Uterus (tissue), 4 donors: ENCODE data around the gene WDPCP. TPM values are rescaled to one million over a fixed set of nuclear protein-coding genes. Genes with fewer than 3 reads are reported as not detected.

Experiments
- DNase-seq, 2 donors: peaks; one replicate each; pipeline ENCODE4 v3.0.0-alpha.2; 2019 to 2020
- H3K27ac ChIP-seq, 2 donors: fragments of 200-600 bp; sonication (generic); 1 replicate in 1 of 2; 2 replicates in 1 of 2; pipeline ENCODE4 v1.5.1; 2016 to 2018
- H3K27me3 ChIP-seq, 2 donors: fragments of 200-600 bp; sonication (generic); one replicate each; pipeline ENCODE4 v1.5.1; 2018 to 2019; ENCODE audit warnings: control low read depth in 1 of 2
- H3K36me3 ChIP-seq, 2 donors: fragments of 200-600 bp; sonication (generic); one replicate each; pipeline ENCODE4 v1.5.1; 2019; ENCODE audit warnings: control low read depth in 1 of 2
- H3K4me1 ChIP-seq, 2 donors: fragments of 200-600 bp; sonication (generic); one replicate each; pipeline ENCODE4 v1.5.1; 2018 to 2019; ENCODE audit warnings: control low read depth in 1 of 2
- H3K4me3 ChIP-seq, 2 donors: fragments of 200-600 bp; sonication (generic); 1 replicate in 1 of 2; 2 replicates in 1 of 2; pipeline ENCODE4 v1.5.1; 2018 to 2019; ENCODE audit warnings: mild to moderate bottlenecking in 1 of 2
- H3K9me3 ChIP-seq, 2 donors: fragments of 200-600 bp; sonication (generic); one replicate each; pipeline ENCODE4 v1.5.1; 2019; ENCODE audit warnings: control low read depth in 1 of 2
- POLR2A ChIP-seq, 2 donors: fragments of 450-650 bp; IDR thresholded peaks; one replicate each; pipeline ENCODE4 v1.6.1; 2016; ENCODE audit warnings: antibody characterized with exemption in 2 of 2, mild to moderate bottlenecking in 1 of 2, moderate library complexity in 1 of 2
- intact Hi-C: fragments of 100-400 bp; cut with DNase I; formaldehyde crosslinking; loops from one replicate; pipeline ENCODE4 v1.15.1; 2023; ENCODE audit warnings: low total_unique reads
- total RNA-seq, 4 donors: library from RNA; depleted of rRNA in 3 of 4; stranded (reverse); fragments of >200 nt in 3 of 4; gene quantifications; one replicate each; pipeline versions ENCODE4 v1.1.0 to v1.2.4, GENCODE V29; 2014 to 2023
- TF ChIP-seq, protein P1 (sequence below), 4 experiments: fragments of 200-600 bp in 2 of 4; fragments of 450-650 bp in 2 of 4; sonication (generic) in 2 of 4; IDR thresholded peaks; one replicate each; pipeline ENCODE4 v1.5.1; 2016 to 2019; ENCODE audit warnings: antibody characterized with exemption in 4 of 4, mild to moderate bottlenecking in 2 of 4, moderate library complexity in 1 of 4
- donor health status: DM: yes; HTN: yes; CAD: no.

WDPCP gene
- total RNA-seq, 4 donors from 2014 or later = 8.8 to 39.8 (median 29.7) TPM

DNA sequence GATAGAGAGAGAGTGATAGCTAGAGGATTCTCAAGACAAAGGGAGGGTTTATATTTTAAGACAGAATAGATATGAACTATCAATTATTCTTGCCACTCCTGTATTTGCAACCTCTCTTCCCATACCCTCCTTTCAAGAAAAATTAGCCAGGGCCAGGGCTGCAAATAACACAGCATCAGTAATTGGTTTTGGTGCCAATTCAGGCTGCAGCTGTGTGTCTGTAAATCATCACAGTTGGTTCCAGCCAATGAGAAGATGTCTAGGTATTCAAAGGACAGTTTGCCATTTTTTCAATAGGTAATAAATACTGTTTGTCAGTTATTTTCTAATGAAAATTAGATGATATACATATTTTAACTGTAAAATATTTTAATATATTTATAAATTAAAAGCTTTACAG, 73.5 kb downstream of the WDPCP start:
- peaks cover 0 to 3% of the 10 kb centered on the region in 2 donors for H3K9me3 ChIP-seq
- intact Hi-C loops = no loop called here
- H3K36me3 ChIP-seq = no peaks in the 10 kb centered on the region
- H3K4me3 ChIP-seq = no peak overlapping the region
- TF ChIP-seq POLR2A (IDR thresholded peaks at IDR 0.05) = no peak
- TF ChIP-seq, protein P1, sequence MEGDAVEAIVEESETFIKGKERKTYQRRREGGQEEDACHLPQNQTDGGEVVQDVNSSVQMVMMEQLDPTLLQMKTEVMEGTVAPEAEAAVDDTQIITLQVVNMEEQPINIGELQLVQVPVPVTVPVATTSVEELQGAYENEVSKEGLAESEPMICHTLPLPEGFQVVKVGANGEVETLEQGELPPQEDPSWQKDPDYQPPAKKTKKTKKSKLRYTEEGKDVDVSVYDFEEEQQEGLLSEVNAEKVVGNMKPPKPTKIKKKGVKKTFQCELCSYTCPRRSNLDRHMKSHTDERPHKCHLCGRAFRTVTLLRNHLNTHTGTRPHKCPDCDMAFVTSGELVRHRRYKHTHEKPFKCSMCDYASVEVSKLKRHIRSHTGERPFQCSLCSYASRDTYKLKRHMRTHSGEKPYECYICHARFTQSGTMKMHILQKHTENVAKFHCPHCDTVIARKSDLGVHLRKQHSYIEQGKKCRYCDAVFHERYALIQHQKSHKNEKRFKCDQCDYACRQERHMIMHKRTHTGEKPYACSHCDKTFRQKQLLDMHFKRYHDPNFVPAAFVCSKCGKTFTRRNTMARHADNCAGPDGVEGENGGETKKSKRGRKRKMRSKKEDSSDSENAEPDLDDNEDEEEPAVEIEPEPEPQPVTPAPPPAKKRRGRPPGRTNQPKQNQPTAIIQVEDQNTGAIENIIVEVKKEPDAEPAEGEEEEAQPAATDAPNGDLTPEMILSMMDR (IDR thresholded peaks at IDR 0.05) = no peak
- H3K27ac ChIP-seq = no peak overlapping the region
- H3K27me3 ChIP-seq = no peaks in the 10 kb centered on the region
- no peaks in the 10 kb centered on the region for H3K4me1 ChIP-seq
- DNase-seq = no peak

DNA sequence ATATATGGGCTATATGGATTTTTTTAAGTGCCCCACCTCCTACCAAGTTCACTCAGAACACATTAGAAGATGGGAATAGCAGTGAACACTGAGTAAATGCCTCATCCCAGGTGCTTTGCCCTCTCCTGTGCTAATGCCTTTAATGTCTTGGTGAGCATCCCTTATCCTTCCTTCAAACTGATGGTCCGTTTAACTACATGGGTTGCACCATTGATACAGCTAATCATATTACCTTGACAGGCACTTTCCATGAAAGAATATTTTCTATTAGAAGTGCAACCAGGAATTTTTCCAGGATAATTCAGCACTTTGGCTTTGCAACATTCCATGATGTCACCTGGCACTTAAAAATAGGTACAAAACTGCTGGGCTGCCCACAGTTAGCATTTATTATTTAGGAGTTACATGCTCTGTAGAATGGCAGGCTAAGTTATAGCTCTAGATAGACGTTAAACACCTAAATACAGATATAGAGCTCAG, 74.0 kb downstream of the WDPCP start:
- DNase-seq = no peak
- Histone ChIP-seq H3K4me1 (no peaks in the 10 kb centered on the region), H3K36me3 (no peaks in the 10 kb centered on the region), H3K27ac (no peak overlapping the region), H3K9me3 (peaks cover 0 to 3% of the 10 kb centered on the region in 2 donors), H3K27me3 (no peaks in the 10 kb centered on the region), H3K4me3 (no peak overlapping the region)
- TF ChIP-seq POLR2A (IDR thresholded peaks at IDR 0.05) = no peak
- TF ChIP-seq, protein P1 (IDR thresholded peaks at IDR 0.05) = no peak
- intact Hi-C loops = no loop called here

DNA sequence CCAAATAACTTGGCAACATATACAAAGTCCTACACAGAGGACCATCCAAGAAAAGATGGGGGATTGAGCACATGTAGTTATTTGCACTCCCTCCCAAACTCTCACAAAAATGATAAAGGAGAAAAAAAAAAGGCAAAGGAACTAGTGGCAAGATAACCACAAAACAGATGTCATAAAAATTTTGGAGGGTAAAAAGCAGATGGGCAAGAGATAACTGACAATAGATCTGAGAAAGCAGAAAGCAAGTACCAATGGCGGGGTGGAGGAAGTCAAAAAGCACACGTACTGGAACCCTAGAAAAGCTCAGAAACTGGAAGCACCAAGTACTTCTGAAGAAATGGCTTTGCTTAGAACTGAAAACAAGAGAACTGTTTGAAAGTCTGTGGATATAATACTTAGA, 82.0 kb downstream of the WDPCP start:
- no peaks in the 10 kb centered on the region for H3K27me3 ChIP-seq
- no peaks in the 10 kb centered on the region for H3K4me1 ChIP-seq
- no peak overlapping the region for H3K4me3 ChIP-seq
- no peak overlapping the region for H3K27ac ChIP-seq
- DNase-seq = no peak
- TF ChIP-seq, protein P1 (IDR thresholded peaks at IDR 0.05) = no peak
- no peak for TF ChIP-seq POLR2A (IDR thresholded peaks at IDR 0.05)
- no peaks in the 10 kb centered on the region for H3K36me3 ChIP-seq
- peaks cover 0 to 2% of the 10 kb centered on the region in 2 donors for H3K9me3 ChIP-seq
- intact Hi-C loops = no loop called here

DNA sequence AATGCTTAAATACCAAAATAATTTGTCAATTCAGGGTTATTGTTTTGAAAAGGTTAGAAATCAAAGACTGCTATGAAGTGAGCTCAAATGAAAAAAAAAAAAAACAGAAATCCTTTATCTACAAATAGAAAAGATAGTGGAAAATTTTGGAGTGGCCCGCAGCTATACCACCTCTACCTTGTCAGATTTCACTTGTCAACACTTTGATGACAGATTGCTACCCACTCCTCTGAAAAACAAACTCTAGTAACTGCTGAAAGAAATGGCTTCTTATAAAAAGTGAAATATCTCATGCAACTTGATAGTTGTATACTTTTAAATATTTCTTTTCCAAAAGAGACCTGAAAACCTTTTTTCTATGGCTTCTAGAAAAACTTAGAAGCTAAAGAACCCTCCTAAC, 84.5 kb downstream of the WDPCP start:
- intact Hi-C loops = no loop called here
- TF ChIP-seq, protein P1 (IDR thresholded peaks at IDR 0.05) = no peak
- no peak for TF ChIP-seq POLR2A (IDR thresholded peaks at IDR 0.05)
- H3K36me3 ChIP-seq = no peaks in the 10 kb centered on the region
- H3K4me1 ChIP-seq = no peaks in the 10 kb centered on the region
- no peak overlapping the region for H3K4me3 ChIP-seq
- DNase-seq = no peak
- no peaks in the 10 kb centered on the region for H3K9me3 ChIP-seq
- H3K27ac ChIP-seq = no peak overlapping the region
- H3K27me3 ChIP-seq = no peaks in the 10 kb centered on the region

DNA sequence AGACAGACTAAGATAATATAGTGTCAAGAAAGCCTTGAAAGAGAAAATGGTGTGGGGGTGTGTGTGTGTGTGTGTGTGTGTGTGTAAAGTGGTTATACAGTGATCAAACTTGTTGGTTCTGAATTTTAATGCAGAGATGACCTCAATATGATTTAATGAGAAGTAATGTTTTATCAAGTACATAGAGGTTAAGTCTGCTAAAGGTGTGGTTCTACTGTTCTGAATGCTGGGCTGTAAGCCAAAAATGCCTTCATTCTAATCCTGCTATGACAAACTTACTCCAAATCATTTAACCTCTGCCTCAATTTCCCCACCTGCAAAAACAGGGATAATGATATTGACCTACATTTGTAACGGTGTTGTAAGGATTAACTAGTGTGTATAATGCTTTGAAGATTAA, 87.9 kb downstream of the WDPCP start:
- H3K27me3 ChIP-seq = no peaks in the 10 kb centered on the region
- no peak for TF ChIP-seq POLR2A (IDR thresholded peaks at IDR 0.05)
- TF ChIP-seq, protein P1 (IDR thresholded peaks at IDR 0.05) = no peak
- H3K4me3 ChIP-seq = no peak overlapping the region
- intact Hi-C loops = no loop called here
- H3K27ac ChIP-seq = no peak overlapping the region
- H3K36me3 ChIP-seq = no peaks in the 10 kb centered on the region
- no peak for DNase-seq
- no peaks in the 10 kb centered on the region for H3K9me3 ChIP-seq
- no peaks in the 10 kb centered on the region for H3K4me1 ChIP-seq
